GM12891 (cell line): ENCODE measurements around the gene FASTKD1.
"Not testable (repeated sequence)": the region's sequence is repeated elsewhere in the genome, so short reads cannot be mapped to it uniquely, and the experiment has no call there.

Experiments used
- DNase-seq: peaks from one replicate; pipeline ENCODE4 v3.0.0; 2011; ENCODE audit warnings: low spot score; ENCODE audit not compliant: insufficient read length
- FAIRE-seq: peaks from 2 replicates; lab custom pipeline; 2011; peaks lifted over from hg19 to GRCh38; lab: Jason Lieb, UNC
- PAX5 ChIP-seq: IDR thresholded peaks from 2 replicates; pipeline ENCODE4 v1.6.1; 2011; ENCODE audit warnings: low read length, moderate library complexity, mild to moderate bottlenecking; ENCODE audit not compliant: insufficient read depth, severe bottlenecking
- POLR2A ChIP-seq: IDR thresholded peaks from 2 replicates; pipeline ENCODE4 v1.6.1; 2011; ENCODE audit warnings: low read depth, low read length, control low read depth
- POLR2AphosphoS5 ChIP-seq: IDR thresholded peaks from 2 replicates; pipeline ENCODE4 v1.6.1; 2011; ENCODE audit warnings: low read depth, low read length, control low read depth
- POU2F2 ChIP-seq: IDR thresholded peaks from 2 replicates; pipeline ENCODE4 v1.6.1; 2011; ENCODE audit warnings: low read depth, mild to moderate bottlenecking, control low read depth, low read length, moderate library complexity
- SPI1 ChIP-seq: IDR thresholded peaks from 2 replicates; pipeline ENCODE4 v1.6.1; 2011; ENCODE audit warnings: low read depth, low read length, control low read depth
- TAF1 ChIP-seq: IDR thresholded peaks from 2 replicates; pipeline ENCODE4 v1.6.1; 2011; ENCODE audit warnings: low read depth, low read length, control low read depth

The FASTKD1 gene

DNA sequence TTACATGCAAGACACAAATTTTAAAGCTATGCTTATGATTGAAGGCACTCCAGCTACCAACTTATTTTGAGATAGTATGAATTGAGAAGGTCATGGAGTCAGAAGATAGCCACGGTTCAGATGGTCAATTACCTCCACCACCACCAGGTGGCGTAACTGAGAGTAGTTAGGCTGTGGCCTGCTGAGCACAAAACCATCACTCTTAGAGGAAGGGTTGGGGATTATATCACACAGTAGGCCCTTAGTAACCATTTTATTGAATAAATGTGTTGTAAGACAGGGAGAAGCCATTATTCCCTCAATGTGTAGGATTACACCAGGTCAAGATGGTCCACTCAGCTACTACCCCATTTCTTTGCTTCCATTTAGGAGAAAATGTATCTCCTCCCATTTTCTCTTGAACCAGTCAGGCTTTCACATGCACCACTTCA is 45.4 kb downstream of the FASTKD1 start:
- TF ChIP-seq PAX5 (no peak), POLR2AphosphoS5 (no peak), POLR2A (no peak), TAF1 (no peak), SPI1 (no peak), POU2F2 (no peak; the same call in 1 of the 2 replicates)
- DNase-seq (peak; percentile 8), FAIRE-seq (peak; percentile 98)

DNA sequence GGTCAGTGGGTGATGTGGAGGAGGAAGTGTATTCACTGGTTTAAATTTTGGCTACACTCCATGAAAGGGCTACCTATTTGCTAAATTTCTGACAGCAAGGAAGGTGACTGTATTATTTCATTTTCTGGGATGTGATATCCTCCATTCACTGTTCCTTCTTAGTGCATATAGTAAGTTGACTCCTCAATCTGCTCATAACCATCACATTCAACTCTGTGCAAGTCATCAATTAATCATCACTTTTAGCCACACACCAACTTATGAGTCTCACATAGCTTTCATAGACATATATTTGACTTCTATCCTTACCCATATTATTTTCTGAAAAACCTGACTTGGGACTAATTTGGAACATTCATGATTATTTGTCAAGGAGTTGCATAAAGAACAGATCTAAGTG is 47.2 kb downstream of the FASTKD1 start:
- DNase-seq (no peak), FAIRE-seq (peak; percentile 52)
- no peak for TF ChIP-seq POLR2AphosphoS5
- no peak for TF ChIP-seq TAF1
- TF ChIP-seq PAX5: no peak
- no peak for TF ChIP-seq POLR2A
- no peak for TF ChIP-seq POU2F2
- no peak for TF ChIP-seq SPI1

DNA sequence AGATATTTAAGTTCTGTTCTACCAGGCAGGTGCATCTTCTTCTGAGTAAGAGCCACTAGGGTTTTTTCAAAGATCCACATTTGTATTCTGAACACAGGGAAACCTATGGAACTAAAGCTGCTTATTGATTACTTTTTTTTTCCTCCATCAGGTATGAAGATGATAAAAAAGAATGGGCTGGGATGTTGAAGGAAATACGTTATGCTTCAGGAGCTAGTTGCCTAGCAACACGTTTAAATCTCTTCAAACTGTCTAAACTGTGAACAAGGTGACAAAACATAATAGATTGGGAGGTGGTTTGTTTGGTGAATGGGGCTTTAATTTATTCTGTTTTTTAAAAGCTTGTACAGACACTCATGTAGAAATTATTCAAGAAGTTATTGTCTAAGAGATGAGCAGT is 48.2 kb downstream of the FASTKD1 start:
- no peak for DNase-seq
- FAIRE-seq: no peak
- no peak for TF ChIP-seq POLR2AphosphoS5
- no peak for TF ChIP-seq TAF1
- no peak for TF ChIP-seq PAX5
- TF ChIP-seq SPI1: no peak
- TF ChIP-seq POU2F2: no peak
- no peak for TF ChIP-seq POLR2A

DNA sequence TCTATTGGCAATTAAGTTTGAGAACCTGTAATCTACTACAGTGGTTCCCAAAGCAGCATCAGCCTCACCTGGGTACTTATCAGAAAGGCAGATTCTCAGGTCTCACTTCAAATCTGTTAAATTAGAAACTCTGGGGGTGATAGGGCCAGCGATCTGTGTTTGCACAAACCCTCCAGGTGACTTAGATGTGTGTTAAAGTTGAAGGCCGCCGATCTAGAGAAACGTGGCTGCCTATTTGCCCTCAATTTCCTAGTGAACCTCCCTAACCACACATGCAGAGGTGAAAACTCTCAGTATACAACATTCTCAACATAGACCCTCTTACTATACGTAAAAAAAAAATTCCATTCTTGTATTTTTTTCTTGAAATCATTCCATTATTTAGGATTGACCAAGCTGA is 50.0 kb downstream of the FASTKD1 start:
- TF ChIP-seq TAF1: no peak
- TF ChIP-seq POLR2A: no peak
- no peak for TF ChIP-seq POU2F2
- TF ChIP-seq PAX5: no peak
- no peak for TF ChIP-seq POLR2AphosphoS5
- no peak for TF ChIP-seq SPI1
- no peak for DNase-seq
- no peak for FAIRE-seq

DNA sequence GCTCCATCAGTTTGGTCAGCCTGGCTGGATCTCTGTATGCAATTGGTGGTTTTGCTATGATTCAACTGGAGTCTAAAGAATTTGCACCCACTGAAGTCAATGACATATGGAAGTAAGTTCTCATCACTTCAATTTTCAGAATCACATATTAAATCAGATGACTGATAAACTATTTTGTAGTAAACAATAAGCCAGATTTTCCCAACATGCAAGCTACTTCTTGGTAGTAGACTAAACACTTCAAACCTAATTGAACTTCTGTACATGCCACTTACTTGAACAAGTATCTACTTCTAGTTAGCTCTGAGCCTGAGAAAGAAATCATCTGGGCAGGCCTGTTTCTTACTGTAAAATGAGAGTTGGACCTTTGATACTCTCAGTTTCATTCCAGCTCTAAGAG is 52.8 kb downstream of the FASTKD1 start:
- no peak for DNase-seq
- no peak for TF ChIP-seq PAX5
- no peak for TF ChIP-seq POU2F2
- FAIRE-seq: no peak

DNA sequence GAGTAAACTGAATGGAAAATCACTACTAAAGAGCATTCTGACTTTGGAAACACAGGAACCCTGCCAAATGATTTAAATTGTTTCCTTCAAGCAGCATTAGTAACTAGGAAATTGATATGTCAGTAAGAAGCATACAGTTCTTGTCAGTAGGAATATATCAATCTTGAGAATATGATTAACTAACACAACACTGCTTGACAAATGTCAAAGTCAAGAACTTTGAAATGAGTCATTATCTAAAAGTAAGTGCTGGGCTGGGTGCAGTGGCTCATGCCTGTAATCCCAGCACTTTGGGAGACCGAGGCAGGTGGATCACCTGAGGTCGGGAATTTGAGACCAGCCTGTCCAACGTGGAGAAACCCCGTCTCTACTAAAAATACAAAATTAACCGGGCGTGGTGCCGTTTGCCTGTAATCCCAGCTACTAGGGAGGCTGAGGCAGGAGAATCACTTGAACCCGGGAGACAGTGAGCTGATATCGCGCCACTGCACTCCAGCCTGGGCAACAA is 57.1 kb downstream of the FASTKD1 start:
- not testable (repeated sequence) for DNase-seq, FAIRE-seq

DNA sequence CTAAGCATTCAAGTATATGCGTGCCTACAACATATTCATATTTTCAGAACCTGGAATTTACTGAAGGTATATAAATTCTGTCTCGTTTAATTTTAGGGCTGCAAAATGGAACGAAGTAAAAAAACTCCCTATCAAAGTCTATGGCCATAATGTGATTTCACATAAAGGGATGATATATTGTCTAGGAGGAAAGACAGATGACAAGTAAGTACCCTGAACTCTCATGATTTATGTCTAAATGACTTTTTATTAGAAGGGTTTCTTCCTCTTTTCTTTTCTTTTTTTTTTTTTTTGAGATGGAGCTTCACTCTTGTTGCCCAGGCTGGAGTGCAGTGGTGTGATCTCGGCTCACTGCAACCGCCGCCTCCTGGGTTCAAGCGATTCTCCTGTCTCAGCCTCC is 58.9 kb downstream of the FASTKD1 start:
- DNase-seq, FAIRE-seq: not testable (repeated sequence)

DNA sequence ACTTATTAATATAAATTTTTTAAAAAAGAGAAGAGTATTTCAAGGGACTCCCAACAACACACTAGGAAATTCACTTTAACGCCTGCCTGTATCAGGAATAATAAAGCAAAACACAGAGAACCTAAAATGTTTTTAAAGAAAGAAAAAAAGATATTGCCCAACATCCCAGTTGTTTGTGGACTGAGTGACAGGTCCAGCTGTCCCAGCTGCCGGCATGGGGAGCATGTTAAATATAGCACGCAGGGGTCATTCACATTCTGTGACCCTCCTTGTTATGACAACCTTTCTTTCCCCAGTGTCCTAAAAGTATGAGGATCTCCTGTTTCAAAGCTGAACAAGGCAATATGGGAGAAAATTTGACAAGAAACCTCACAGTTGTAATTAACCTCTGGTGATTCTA is 59.7 kb downstream of the FASTKD1 start:
- no peak for FAIRE-seq
- no peak for DNase-seq
- TF ChIP-seq POLR2A (no peak), POLR2AphosphoS5 (no peak), PAX5 (no peak), POU2F2 (no peak), SPI1 (no peak), TAF1 (no peak)

DNA sequence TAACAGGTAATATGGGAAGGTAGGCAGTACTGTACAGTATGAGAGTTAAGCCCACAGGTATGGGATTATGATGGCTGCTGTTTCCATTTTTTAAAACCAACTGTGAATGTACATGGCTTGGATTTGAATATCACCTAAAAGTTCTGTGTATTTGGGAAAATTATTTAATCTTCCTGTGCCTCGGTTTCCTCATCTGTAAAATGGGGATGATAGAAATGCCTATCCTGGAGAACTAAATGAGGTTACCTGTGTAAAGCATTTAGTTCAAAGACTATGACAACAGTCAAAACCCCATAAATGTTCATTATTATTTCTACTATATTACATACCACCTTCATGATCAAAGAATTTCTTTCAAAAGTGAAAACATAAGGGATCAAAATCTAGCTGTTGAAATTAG is 60.6 kb downstream of the FASTKD1 start:
- TF ChIP-seq POLR2A (no peak), TAF1 (no peak), PAX5 (no peak), POLR2AphosphoS5 (no peak), POU2F2 (no peak), SPI1 (no peak)
- FAIRE-seq (no peak), DNase-seq (no peak)

DNA sequence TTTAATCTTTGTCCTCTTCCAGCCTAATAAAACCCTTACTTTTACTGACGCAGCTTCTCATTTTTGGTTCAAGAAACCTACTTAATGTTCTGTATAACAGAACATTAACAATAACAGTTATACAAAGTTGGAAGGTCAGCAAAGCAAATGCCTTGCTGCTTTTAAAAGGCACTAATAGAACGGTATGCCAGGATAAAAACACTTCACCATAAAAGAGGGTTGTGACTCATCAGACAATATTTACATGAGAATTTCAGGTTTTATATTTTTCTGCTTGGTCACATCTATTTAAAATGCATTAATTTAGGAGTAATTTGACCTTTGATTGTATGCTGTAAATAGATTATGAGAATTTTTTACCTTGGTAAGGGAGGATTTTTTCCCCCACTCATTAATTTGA is 61.1 kb downstream of the FASTKD1 start:
- DNase-seq (no peak), FAIRE-seq (no peak)
- no peak for TF ChIP-seq PAX5
- no peak for TF ChIP-seq POU2F2
- no peak for TF ChIP-seq TAF1
- no peak for TF ChIP-seq SPI1
- no peak for TF ChIP-seq POLR2A
- no peak for TF ChIP-seq POLR2AphosphoS5

DNA sequence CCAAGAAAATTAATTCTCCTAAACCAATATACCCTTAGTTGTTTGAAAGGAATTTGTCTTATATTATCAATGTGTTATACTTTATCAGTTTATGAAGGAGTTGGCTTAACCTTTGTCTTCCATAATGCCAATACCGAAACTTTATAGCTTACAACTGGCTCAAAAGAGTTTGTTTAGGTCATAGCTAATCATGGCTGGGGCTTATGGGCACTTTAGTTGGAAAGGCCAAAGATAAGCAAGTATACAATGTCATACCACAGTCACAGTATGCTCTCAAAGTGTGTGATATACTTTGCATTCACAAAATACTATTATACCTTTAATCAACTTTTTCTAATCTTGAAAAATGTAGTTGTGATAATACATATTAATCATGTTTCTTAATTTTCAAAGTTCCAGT is 61.8 kb downstream of the FASTKD1 start:
- no peak for TF ChIP-seq POLR2A
- no peak for TF ChIP-seq SPI1
- no peak for TF ChIP-seq POU2F2
- no peak for TF ChIP-seq TAF1
- no peak for TF ChIP-seq POLR2AphosphoS5
- TF ChIP-seq PAX5: no peak
- FAIRE-seq: no peak

More for the DNA sequence above, 61.8 kb downstream of the FASTKD1 start:
- no peak for DNase-seq
